ENCODE measurements around the gene BNC2.

The BNC2 gene

DNA sequence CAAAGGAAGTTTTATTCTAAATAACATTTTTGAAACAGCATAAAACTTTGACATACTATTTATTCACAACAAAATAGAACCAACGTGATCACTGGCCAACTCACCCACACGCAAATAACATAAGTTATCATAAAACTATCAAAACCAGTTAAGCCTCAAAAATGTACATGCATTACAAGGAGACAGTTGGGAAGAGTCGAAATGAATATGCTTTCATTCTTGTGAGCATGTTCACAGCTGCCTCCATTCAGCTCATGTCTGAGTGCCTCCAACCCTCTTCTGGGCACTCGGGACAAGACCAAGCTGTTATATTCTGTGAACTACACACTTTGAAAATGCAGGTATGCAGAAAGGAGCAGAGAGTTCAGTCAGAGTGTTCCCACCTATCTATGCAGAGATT, 284.9 kb downstream of the BNC2 start:
- POLR2A ChIA-PET, result no interaction called here
- CTCF ChIA-PET, result no interaction called here
- no peaks in the 10 kb centered on the region; a peak in 1 of 3 replicates for H3K36me3 ChIP-seq (ENCODE audit: control insufficient read depth in 2 of 2, insufficient read depth in 1 of 2, low read length in 2 of 2)
- no peak for TF ChIP-seq ZNF585B (tag by site-specific recombination; IDR thresholded peaks at IDR 0.05)
- TF ChIP-seq, protein P1, sequence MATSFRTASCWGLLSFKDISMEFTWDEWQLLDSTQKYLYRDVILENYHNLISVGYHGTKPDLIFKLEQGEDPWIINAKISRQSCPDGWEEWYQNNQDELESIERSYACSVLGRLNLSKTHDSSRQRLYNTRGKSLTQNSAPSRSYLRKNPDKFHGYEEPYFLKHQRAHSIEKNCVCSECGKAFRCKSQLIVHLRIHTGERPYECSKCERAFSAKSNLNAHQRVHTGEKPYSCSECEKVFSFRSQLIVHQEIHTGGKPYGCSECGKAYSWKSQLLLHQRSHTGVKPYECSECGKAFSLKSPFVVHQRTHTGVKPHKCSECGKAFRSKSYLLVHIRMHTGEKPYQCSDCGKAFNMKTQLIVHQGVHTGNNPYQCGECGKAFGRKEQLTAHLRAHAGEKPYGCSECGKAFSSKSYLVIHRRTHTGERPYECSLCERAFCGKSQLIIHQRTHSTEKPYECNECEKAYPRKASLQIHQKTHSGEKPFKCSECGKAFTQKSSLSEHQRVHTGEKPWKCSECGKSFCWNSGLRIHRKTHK (tag by site-specific recombination; IDR thresholded peaks at IDR 0.05), result no peak
- no peak for TF ChIP-seq ZSCAN30 (tag by site-specific recombination; IDR thresholded peaks at IDR 0.05)
- TF ChIP-seq ZNF704 (tag by site-specific recombination; IDR thresholded peaks at IDR 0.05), result no peak
- TF ChIP-seq ZNF274 (IDR thresholded peaks at IDR 0.05; ENCODE audit: low read length), result no peak
- no peak for TF ChIP-seq ZNF274 (tag by site-specific recombination; IDR thresholded peaks at IDR 0.05; ENCODE audit: borderline replicate concordance)
- no peak for TF ChIP-seq ZNF148 (tag by site-specific recombination; IDR thresholded peaks at IDR 0.05; ENCODE audit: borderline replicate concordance)
- TF ChIP-seq, protein P2, sequence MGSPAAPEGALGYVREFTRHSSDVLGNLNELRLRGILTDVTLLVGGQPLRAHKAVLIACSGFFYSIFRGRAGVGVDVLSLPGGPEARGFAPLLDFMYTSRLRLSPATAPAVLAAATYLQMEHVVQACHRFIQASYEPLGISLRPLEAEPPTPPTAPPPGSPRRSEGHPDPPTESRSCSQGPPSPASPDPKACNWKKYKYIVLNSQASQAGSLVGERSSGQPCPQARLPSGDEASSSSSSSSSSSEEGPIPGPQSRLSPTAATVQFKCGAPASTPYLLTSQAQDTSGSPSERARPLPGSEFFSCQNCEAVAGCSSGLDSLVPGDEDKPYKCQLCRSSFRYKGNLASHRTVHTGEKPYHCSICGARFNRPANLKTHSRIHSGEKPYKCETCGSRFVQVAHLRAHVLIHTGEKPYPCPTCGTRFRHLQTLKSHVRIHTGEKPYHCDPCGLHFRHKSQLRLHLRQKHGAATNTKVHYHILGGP (tag by site-specific recombination; IDR thresholded peaks at IDR 0.05), result no peak
- H3K4me3 ChIP-seq (ENCODE audit: low read depth, low read length), result no peak overlapping the region
- H3K9me3 ChIP-seq (ENCODE audit: control insufficient read depth, insufficient read depth, low read depth, low read length), result no peaks in the 10 kb centered on the region
- no peaks in the 10 kb centered on the region for H3K4me1 ChIP-seq (ENCODE audit: control insufficient read depth, insufficient read depth, low read length)
- H3K27ac ChIP-seq (ENCODE audit: extremely low read depth, low read depth, low read length), result no peak overlapping the region

DNA sequence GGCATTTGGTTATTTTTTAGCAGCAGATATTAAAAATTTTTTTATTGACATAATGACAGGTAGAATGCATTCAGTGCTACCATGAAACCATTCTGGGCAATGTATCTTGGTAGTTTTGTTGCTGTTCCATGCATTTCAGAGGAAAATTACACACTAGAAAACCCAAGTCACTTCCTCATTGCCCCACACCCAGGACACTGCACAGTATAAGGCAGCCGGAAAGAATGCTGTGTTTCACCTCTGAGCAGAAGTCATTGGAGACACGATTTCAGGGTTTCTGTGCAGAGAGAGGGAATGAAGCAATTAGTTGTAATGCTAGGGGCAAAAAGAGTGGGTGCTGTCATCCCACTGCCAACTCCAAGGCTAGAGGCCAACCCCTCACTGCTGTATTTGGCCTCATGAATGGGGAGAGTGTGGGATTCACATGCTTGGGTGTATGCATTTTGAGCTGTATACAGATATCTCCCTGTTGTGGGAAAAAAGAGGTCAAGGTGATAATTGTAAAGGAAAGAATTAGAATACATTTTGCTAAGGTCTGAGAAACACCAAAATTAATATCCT, 290.5 kb downstream of the BNC2 start:
- H3K36me3 ChIP-seq (ENCODE audit: control insufficient read depth in 2 of 2, insufficient read depth in 1 of 2, low read length in 2 of 2), result no peaks in the 10 kb centered on the region
- no peak overlapping the region for H3K27ac ChIP-seq (ENCODE audit: extremely low read depth, low read depth, low read length)

DNA sequence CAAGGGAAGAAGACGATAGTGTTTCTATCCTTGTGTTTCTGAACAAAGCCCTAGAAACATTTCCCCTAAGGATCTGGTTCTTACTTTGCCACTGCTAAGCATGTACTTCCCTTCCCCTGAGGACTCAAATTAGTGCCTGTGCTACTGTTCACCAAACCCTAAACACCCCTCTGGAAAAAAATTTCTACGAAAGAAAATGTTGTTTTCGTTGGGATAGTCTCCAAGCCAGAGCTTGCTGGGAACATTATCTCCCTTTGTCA, 294.6 kb downstream of the BNC2 start:
- H3K4me1 ChIP-seq (ENCODE audit: control insufficient read depth, insufficient read depth, low read length), result peaks cover 10% of the 10 kb centered on the region
- ChIA-PET CTCF (interaction anchor here (0.7 kb wide), 1 partner anchor 888 kb away, joined by 4 read pairs; no protein-coding TSS in a partner anchor), POLR2A (no interaction called here)
- H3K4me3 ChIP-seq (ENCODE audit: low read depth, low read length), result no peak overlapping the region
- H3K36me3 ChIP-seq (ENCODE audit: control insufficient read depth in 2 of 2, insufficient read depth in 1 of 2, low read length in 2 of 2), result no peaks in the 10 kb centered on the region
- no peak overlapping the region for H3K27ac ChIP-seq (ENCODE audit: extremely low read depth, low read depth, low read length)
- no peaks in the 10 kb centered on the region for H3K9me3 ChIP-seq (ENCODE audit: control insufficient read depth, insufficient read depth, low read depth, low read length)
- no peak for TF ChIP-seq ZNF248 (tag by site-specific recombination; IDR thresholded peaks at IDR 0.05)
- no peak for TF ChIP-seq OSR2 (tag by site-specific recombination; IDR thresholded peaks at IDR 0.05)
- no peak for TF ChIP-seq ZBTB7A (tag by site-specific recombination; IDR thresholded peaks at IDR 0.05; ENCODE audit: low read depth)
- TF ChIP-seq ZNF48 (tag by site-specific recombination; IDR thresholded peaks at IDR 0.05), result no peak
- TF ChIP-seq KLF1 (tag by site-specific recombination; IDR thresholded peaks at IDR 0.05), result no peak
- no peak for TF ChIP-seq ZNF654 (tag by site-specific recombination; IDR thresholded peaks at IDR 0.05; ENCODE audit: low read depth)
- no peak for TF ChIP-seq YY1 (tag by site-specific recombination; IDR thresholded peaks at IDR 0.05)
- TF ChIP-seq SALL2 (tag by site-specific recombination; IDR thresholded peaks at IDR 0.05; ENCODE audit: borderline replicate concordance), result no peak
- no peak for TF ChIP-seq ZNF501 (tag by site-specific recombination; IDR thresholded peaks at IDR 0.05)
- no peak for TF ChIP-seq ZEB2 (tag by site-specific recombination; IDR thresholded peaks at IDR 0.05)
- no peak for TF ChIP-seq ZNF473 (tag by site-specific recombination; IDR thresholded peaks at IDR 0.05)
- TF ChIP-seq ZNF768 (tag by site-specific recombination; IDR thresholded peaks at IDR 0.05), result no peak
- TF ChIP-seq ZFP3 (tag by site-specific recombination; IDR thresholded peaks at IDR 0.05; ENCODE audit: low read depth), result no peak
- TF ChIP-seq ZNF843 (tag by site-specific recombination; IDR thresholded peaks at IDR 0.05), result no peak

More for the DNA sequence above, 290.5 kb downstream of the BNC2 start:
- ChIA-PET POLR2A (no interaction called here), CTCF (no interaction called here)
- peak; percentile 54 for TF ChIP-seq ZFHX2 (tag by site-specific recombination; conservative IDR thresholded peaks at IDR 0.05)
- peak; percentile 64 for TF ChIP-seq EGR2 (tag by site-specific recombination; IDR thresholded peaks at IDR 0.05; ENCODE audit: low read depth)
- TF ChIP-seq, protein P3, sequence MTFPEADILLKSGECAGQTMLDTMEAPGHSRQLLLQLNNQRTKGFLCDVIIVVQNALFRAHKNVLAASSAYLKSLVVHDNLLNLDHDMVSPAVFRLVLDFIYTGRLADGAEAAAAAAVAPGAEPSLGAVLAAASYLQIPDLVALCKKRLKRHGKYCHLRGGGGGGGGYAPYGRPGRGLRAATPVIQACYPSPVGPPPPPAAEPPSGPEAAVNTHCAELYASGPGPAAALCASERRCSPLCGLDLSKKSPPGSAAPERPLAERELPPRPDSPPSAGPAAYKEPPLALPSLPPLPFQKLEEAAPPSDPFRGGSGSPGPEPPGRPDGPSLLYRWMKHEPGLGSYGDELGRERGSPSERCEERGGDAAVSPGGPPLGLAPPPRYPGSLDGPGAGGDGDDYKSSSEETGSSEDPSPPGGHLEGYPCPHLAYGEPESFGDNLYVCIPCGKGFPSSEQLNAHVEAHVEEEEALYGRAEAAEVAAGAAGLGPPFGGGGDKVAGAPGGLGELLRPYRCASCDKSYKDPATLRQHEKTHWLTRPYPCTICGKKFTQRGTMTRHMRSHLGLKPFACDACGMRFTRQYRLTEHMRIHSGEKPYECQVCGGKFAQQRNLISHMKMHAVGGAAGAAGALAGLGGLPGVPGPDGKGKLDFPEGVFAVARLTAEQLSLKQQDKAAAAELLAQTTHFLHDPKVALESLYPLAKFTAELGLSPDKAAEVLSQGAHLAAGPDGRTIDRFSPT (tag by site-specific recombination; IDR thresholded peaks at IDR 0.05), result no peak
- Histone ChIP-seq H3K9me3 (ENCODE audit: control insufficient read depth, insufficient read depth, low read depth, low read length) (no peaks in the 10 kb centered on the region), H3K4me1 (ENCODE audit: control insufficient read depth, insufficient read depth, low read length) (no peaks in the 10 kb centered on the region), H3K4me3 (ENCODE audit: low read depth, low read length) (no peak overlapping the region)

Data from HEK293 (cell line).